ENCODE results near the gene KMT2E. TPM values are rescaled to one million over a fixed set of nuclear protein-coding genes. Genes with fewer than 3 reads are reported as not detected.

Gene KMT2E
- total and polyA plus RNA-seq, 2 experiments from 2014 or later, result 30.7 to 63.5 TPM

DNA sequence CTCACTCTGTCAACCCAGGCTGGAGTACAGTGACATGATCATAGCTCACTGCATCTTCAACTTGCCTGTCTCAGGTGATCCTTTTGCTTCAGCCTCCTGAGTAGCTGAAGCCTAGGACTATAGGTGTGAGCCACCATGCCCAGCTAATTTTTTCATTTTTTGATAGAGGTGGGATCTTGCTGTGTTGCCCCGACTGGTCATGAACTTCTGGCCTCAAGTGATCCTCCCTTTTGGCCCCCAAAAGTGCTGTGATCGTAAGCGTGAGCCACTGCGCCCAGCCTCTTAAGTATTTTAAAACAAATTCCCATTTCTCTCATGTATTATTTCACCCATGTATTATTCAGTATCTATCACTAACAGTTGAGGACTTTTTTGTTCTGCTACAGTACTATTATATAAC, 43.5 kb downstream of the KMT2E start:
- Histone ChIP-seq H3K9me2 (ENCODE audit: insufficient read depth) (no peaks in the 10 kb centered on the region), H3F3A (ENCODE audit: insufficient read depth) (peaks cover 14% of the 10 kb centered on the region; the same call in 1 of the 2 replicates), H3K4me1 (ENCODE audit: insufficient read depth) (peaks cover 16% of the 10 kb centered on the region; the same call in 1 of the 2 replicates), H3K36me3 (ENCODE audit: low read depth) (peaks cover 38% of the 10 kb centered on the region), H3K27me3 (replicated peaks; ENCODE audit: insufficient read depth) (no peaks in the 10 kb centered on the region), H2AFZ (no peak overlapping the region), H3K4me2 (ENCODE audit: unreplicated experiment) (no peak overlapping the region), H3K9ac (no peak overlapping the region), H3K79me2 (ENCODE audit: insufficient read depth) (peaks cover 100% of the 10 kb centered on the region), H3K27ac (no peak overlapping the region), H4K20me1 (ENCODE audit: insufficient read depth) (peaks cover 12% of the 10 kb centered on the region; the same call in 1 of the 2 replicates), H3K4me3 (no peak overlapping the region), H3K9me3 (ENCODE audit: low read depth) (no peaks in the 10 kb centered on the region)
- TF ChIP-seq EZH2phosphoT487 (IDR thresholded peaks at IDR 0.05; ENCODE audit: insufficient read depth, low read depth) (no peak), EZH2 (IDR thresholded peaks at IDR 0.05; ENCODE audit: insufficient read depth, poor library complexity, severe bottlenecking) (no peak)
- in situ Hi-C loops (cut with MboI), result no loop called here
- DNase-seq, result no peak
- 94 to 98% methylated on average over 4 of the region's 4 CpGs for WGBS, 2 experiments (ENCODE audit: low coverage in 1 of 2, low lambda C conversion rate in 2 of 2, missing lambda C conversion rate in 2 of 2)

DNA sequence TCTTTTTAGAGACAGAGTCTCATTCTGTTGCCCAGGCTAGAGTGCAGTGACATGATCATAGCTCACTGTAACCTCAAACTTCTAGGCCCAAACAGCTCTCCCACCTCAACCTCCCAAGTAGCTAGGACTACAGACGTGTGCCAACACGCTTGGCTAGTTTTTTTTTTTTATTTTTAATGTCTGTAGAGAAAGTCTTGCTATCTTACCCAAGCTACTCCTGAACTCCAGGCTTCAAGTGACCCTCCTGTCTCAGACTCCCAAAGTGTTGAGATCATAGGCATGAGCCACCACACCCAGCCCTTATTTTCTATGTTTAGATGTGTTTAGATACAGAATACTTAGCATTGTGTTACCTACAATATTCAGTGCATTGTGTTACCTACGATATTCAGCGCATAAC, 46.4 kb downstream of the KMT2E start:
- no peaks in the 10 kb centered on the region for H3K9me2 ChIP-seq (ENCODE audit: insufficient read depth)
- 98 to 99% methylated on average over 4 of the region's 4 CpGs for whole genome bisulfite sequencing, 2 experiments (ENCODE audit: low coverage in 1 of 2, low lambda C conversion rate in 2 of 2, missing lambda C conversion rate in 2 of 2)
- H3K9me3 ChIP-seq (ENCODE audit: low read depth), result no peaks in the 10 kb centered on the region
- peaks cover 100% of the 10 kb centered on the region for H3K79me2 ChIP-seq (ENCODE audit: insufficient read depth)
- H3K4me3 ChIP-seq, result no peak overlapping the region
- no peak overlapping the region for H2AFZ ChIP-seq
- H3K27me3 ChIP-seq (replicated peaks; ENCODE audit: insufficient read depth), result no peaks in the 10 kb centered on the region
- TF ChIP-seq EZH2 (IDR thresholded peaks at IDR 0.05; ENCODE audit: insufficient read depth, poor library complexity, severe bottlenecking) (no peak), EZH2phosphoT487 (IDR thresholded peaks at IDR 0.05; ENCODE audit: insufficient read depth, low read depth) (no peak)
- H3F3A ChIP-seq (ENCODE audit: insufficient read depth), result peaks cover 24% of the 10 kb centered on the region; the same call in 1 of the 2 replicates
- H3K4me2 ChIP-seq (ENCODE audit: unreplicated experiment), result no peak overlapping the region
- peaks cover 16% of the 10 kb centered on the region; the same call in 1 of the 2 replicates for H3K4me1 ChIP-seq (ENCODE audit: insufficient read depth)
- no peak overlapping the region for H3K9ac ChIP-seq
- in situ Hi-C loops (cut with MboI), result no loop called here
- no peak for DNase-seq
- H3K36me3 ChIP-seq (ENCODE audit: low read depth), result peaks cover 51% of the 10 kb centered on the region
- H3K27ac ChIP-seq, result no peak overlapping the region
- peaks cover 12% of the 10 kb centered on the region; the same call in 1 of the 2 replicates for H4K20me1 ChIP-seq (ENCODE audit: insufficient read depth)

DNA sequence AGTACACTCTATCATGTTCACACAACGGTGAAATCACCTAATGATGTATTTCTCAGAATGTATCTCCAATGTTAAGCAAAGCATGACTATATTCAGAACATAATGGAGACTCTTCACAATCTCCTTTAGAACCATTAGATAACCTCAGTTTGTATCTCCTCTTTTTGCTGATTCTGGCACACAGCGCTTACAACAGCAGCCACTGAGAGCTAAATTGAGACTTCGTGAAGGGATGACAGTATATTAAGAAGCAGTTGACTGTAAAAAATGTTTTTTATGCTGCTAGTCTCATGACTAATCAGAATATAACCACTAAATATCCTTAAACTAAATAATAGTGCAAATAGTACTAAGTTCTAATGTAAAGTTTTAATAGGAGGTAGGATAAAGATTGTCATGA, 46.9 kb downstream of the KMT2E start:
- H3K4me1 ChIP-seq (ENCODE audit: insufficient read depth), result peaks cover 16% of the 10 kb centered on the region; the same call in 1 of the 2 replicates
- no peaks in the 10 kb centered on the region for H3K9me2 ChIP-seq (ENCODE audit: insufficient read depth)
- no peak overlapping the region for H3K4me3 ChIP-seq
- WGBS, 2 experiments (ENCODE audit: low coverage in 1 of 2, low lambda C conversion rate in 2 of 2, missing lambda C conversion rate in 2 of 2), result 83 to 89% methylated on average over 3 of the region's 3 CpGs
- peaks cover 100% of the 10 kb centered on the region for H3K79me2 ChIP-seq (ENCODE audit: insufficient read depth)
- TF ChIP-seq EZH2phosphoT487 (IDR thresholded peaks at IDR 0.05; ENCODE audit: insufficient read depth, low read depth) (no peak), EZH2 (IDR thresholded peaks at IDR 0.05; ENCODE audit: insufficient read depth, poor library complexity, severe bottlenecking) (no peak)
- H3K9ac ChIP-seq, result no peak overlapping the region
- H3K9me3 ChIP-seq (ENCODE audit: low read depth), result no peaks in the 10 kb centered on the region
- in situ Hi-C loops (cut with MboI), result no loop called here
- H2AFZ ChIP-seq, result no peak overlapping the region
- DNase-seq, result peak; percentile 12
- peaks cover 52% of the 10 kb centered on the region for H3K36me3 ChIP-seq (ENCODE audit: low read depth)
- H3F3A ChIP-seq (ENCODE audit: insufficient read depth), result peaks cover 28% of the 10 kb centered on the region; the same call in 1 of the 2 replicates
- H3K4me2 ChIP-seq (ENCODE audit: unreplicated experiment), result no peak overlapping the region
- peaks cover 12% of the 10 kb centered on the region; the same call in 1 of the 2 replicates for H4K20me1 ChIP-seq (ENCODE audit: insufficient read depth)
- no peak overlapping the region for H3K27ac ChIP-seq
- no peaks in the 10 kb centered on the region for H3K27me3 ChIP-seq (replicated peaks; ENCODE audit: insufficient read depth)

DNA sequence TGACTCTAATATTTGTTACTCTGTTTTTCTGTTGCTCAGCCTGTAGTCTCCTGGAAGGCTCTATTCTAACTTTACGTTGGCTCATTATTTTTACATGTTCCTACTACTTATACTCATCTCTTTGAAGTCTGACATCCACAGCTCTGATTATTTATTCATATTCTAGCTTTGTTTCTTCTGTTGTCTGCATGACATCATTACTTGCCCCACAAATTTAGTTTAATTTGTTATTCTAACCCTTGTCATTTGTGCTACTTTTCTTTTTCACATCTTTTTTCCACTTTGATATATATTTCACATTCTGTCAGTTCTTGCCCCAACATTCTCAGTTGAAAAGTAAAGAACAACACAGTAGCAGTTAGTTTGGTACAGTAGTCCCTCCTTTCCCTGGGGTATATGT, 51.1 kb downstream of the KMT2E start:
- DNase-seq, result no peak
- no peak overlapping the region for H3K9ac ChIP-seq
- peaks cover 12% of the 10 kb centered on the region; the same call in 1 of the 2 replicates for H4K20me1 ChIP-seq (ENCODE audit: insufficient read depth)
- H3K27ac ChIP-seq, result no peak overlapping the region
- H3K4me3 ChIP-seq, result no peak overlapping the region
- 0 out of 2 replicates have a peak, but pooled peaks cover 16% of the 10 kb centered on the region for H3K4me1 ChIP-seq (ENCODE audit: insufficient read depth)
- peaks cover 16% of the 10 kb centered on the region; the same call in 1 of the 2 replicates for H3F3A ChIP-seq (ENCODE audit: insufficient read depth)
- WGBS, 2 experiments (ENCODE audit: low coverage in 1 of 2, low lambda C conversion rate in 2 of 2, missing lambda C conversion rate in 2 of 2), result 94 to 97% methylated on average over 1 of the region's 1 CpG
- no peaks in the 10 kb centered on the region for H3K9me2 ChIP-seq (ENCODE audit: insufficient read depth)
- H3K79me2 ChIP-seq (ENCODE audit: insufficient read depth), result peaks cover 99% of the 10 kb centered on the region
- H2AFZ ChIP-seq, result no peak overlapping the region
- H3K27me3 ChIP-seq (replicated peaks; ENCODE audit: insufficient read depth), result no peaks in the 10 kb centered on the region
- no peaks in the 10 kb centered on the region for H3K9me3 ChIP-seq (ENCODE audit: low read depth)
- in situ Hi-C loops (cut with MboI), result no loop called here
- no peak overlapping the region for H3K4me2 ChIP-seq (ENCODE audit: unreplicated experiment)
- TF ChIP-seq EZH2phosphoT487 (IDR thresholded peaks at IDR 0.05; ENCODE audit: insufficient read depth, low read depth), result no peak
- TF ChIP-seq EZH2 (IDR thresholded peaks at IDR 0.05; ENCODE audit: insufficient read depth, poor library complexity, severe bottlenecking), result no peak
- H3K36me3 ChIP-seq (ENCODE audit: low read depth), result peaks cover 73% of the 10 kb centered on the region

Data from GM23248 (cell line).